GM12878 (cell line): ENCODE data around the gene UCN2. TPM values are rescaled to one million over a fixed set of nuclear protein-coding genes. Genes with fewer than 3 reads are reported as not detected.

ENCODE experiments used
- ATAC-seq: fragments of 200-7000 bp; cut with Tn5 transposase; 3 replicates; pipeline ENCODE4 v1.9.1; 2020; ENCODE audit warnings: mild to moderate bottlenecking, moderate library complexity
- BruUV-seq: library from RNA; stranded (reverse); fragments of 400-500 nt; replicated peaks from 2 replicates; lab custom pipeline; 2021; lab: Mats Ljungman, UMichigan
- CTCF ChIA-PET: fragments of 300-600 bp; sonication (Branson Sonifier 250); formaldehyde crosslinking; extraction: SDS; loops from one replicate; lab custom pipeline; 2021; ENCODE audit warnings: inconsistent platforms; lab: Yijun Ruan, JAX
- POLR2A ChIA-PET: fragments of 350-600 bp; formaldehyde crosslinking; extraction: SDS; loops from one replicate; lab custom pipeline; 2021; ENCODE audit warnings: inconsistent platforms; lab: Charles Lee
- RAD21 ChIA-PET: fragments of 300-600 bp; sonication (Branson Sonifier 250); formaldehyde crosslinking; loops from one replicate; lab custom pipeline; 2023; ENCODE audit warnings: antibody characterized with exemption; ENCODE audit not compliant: unreplicated experiment; lab: Charles Lee
- SMC1A ChIA-PET: fragments of 300-600 bp; sonication (Branson Sonifier 250); formaldehyde crosslinking; loops from one replicate; lab custom pipeline; 2023; ENCODE audit not compliant: unreplicated experiment, uncharacterized antibody; lab: Charles Lee
- DNase-seq: peaks from one replicate; pipeline ENCODE4 v3.0.0-alpha.2; 2011; ENCODE audit warnings: low read depth, low spot score
- FAIRE-seq: peaks from 3 replicates; lab custom pipeline; 2011; peaks lifted over from hg19 to GRCh38; lab: Jason Lieb, UNC
- H2AFZ ChIP-seq: 2 replicates; pipeline ENCODE4 v1.6.0; 2011; ENCODE audit warnings: low read depth, low read length, control low read depth; ENCODE audit not compliant: control insufficient read depth
- H3K27ac ChIP-seq: 2 replicates; pipeline ENCODE4 v1.5.1; 2011; ENCODE audit warnings: control low read depth; ENCODE audit not compliant: control insufficient read depth, insufficient read depth
- H3K27me3 ChIP-seq, 2 experiments: replicated peaks in 1 of 2; 2 replicates each; pipeline versions ENCODE4 v1.6.0 to v1.6.1; 2011; ENCODE audit warnings: low read length in 1 of 2; ENCODE audit not compliant: control insufficient read depth in 2 of 2, insufficient read depth in 2 of 2
- H3K36me3 ChIP-seq, 2 experiments: 2 replicates each; pipeline ENCODE4 v1.5.1; 2011; ENCODE audit warnings: low read length in 1 of 2; ENCODE audit not compliant: control insufficient read depth in 2 of 2, insufficient read depth in 2 of 2
- H3K4me1 ChIP-seq: 2 replicates; pipeline ENCODE4 v1.6.1; 2011; ENCODE audit warnings: mild to moderate bottlenecking, low read length, moderate library complexity, mixed read lengths; ENCODE audit not compliant: control insufficient read depth, insufficient read depth
- H3K4me2 ChIP-seq: 2 replicates; pipeline ENCODE4 v1.6.0; 2011; ENCODE audit warnings: control low read depth; ENCODE audit not compliant: control insufficient read depth, insufficient read depth
- H3K4me3 ChIP-seq: fragments of 200-600 bp; sonication (generic); 2 replicates; pipeline ENCODE4 v1.5.1; 2016
- H3K79me2 ChIP-seq: 2 replicates; pipeline ENCODE4 v1.6.0; 2011; ENCODE audit warnings: low read length; ENCODE audit not compliant: control insufficient read depth, insufficient read depth
- H3K9ac ChIP-seq: 2 replicates; pipeline ENCODE4 v1.8.0; 2011; ENCODE audit warnings: low read length, control low read depth, mixed read lengths; ENCODE audit not compliant: control insufficient read depth, insufficient read depth
- H3K9me3 ChIP-seq: replicated peaks from 3 replicates; pipeline ENCODE4 v1.5.1; 2011; ENCODE audit warnings: mild to moderate bottlenecking, low read length; ENCODE audit not compliant: control insufficient read depth, insufficient read depth
- H4K20me1 ChIP-seq: 2 replicates; pipeline ENCODE4 v1.6.0; 2011; ENCODE audit not compliant: control insufficient read depth, insufficient read depth
- BMI1 ChIP-seq: fragments of 450-650 bp; IDR thresholded peaks from 2 replicates; pipeline ENCODE4 v1.6.1; 2016; ENCODE audit warnings: mild to moderate bottlenecking, moderate library complexity, borderline replicate concordance
- CBX3 ChIP-seq: fragments of 200-600 bp; sonication (generic); IDR thresholded peaks from 2 replicates; pipeline ENCODE4 v1.6.1; 2016; ENCODE audit warnings: low read depth, borderline replicate concordance
- CREB1 ChIP-seq: IDR thresholded peaks from 2 replicates; pipeline ENCODE4 v1.6.1; 2012; ENCODE audit warnings: low read depth, mild to moderate bottlenecking, inconsistent platforms
- MYC ChIP-seq: IDR thresholded peaks from 2 replicates; pipeline ENCODE4 v1.6.1; 2011; ENCODE audit warnings: mild to moderate bottlenecking, low read length, moderate library complexity, inconsistent platforms; ENCODE audit not compliant: insufficient read depth, insufficient replicate concordance, insufficient read length, severe bottlenecking
- PKNOX1 ChIP-seq: fragments of 450-650 bp; IDR thresholded peaks from 2 replicates; pipeline ENCODE4 v1.6.1; 2016; ENCODE audit warnings: mild to moderate bottlenecking
- RB1 ChIP-seq: fragments of 450-650 bp; formaldehyde crosslinking; IDR thresholded peaks from 2 replicates; pipeline ENCODE4 v1.6.1; 2017; ENCODE audit warnings: mild to moderate bottlenecking, borderline replicate concordance
- SIX5 ChIP-seq: IDR thresholded peaks from 2 replicates; pipeline ENCODE4 v1.6.1; 2011; ENCODE audit warnings: mild to moderate bottlenecking, low read depth, low read length, moderate library complexity; ENCODE audit not compliant: severe bottlenecking
- STAT3 ChIP-seq: IDR thresholded peaks from 2 replicates; pipeline ENCODE4 v1.6.1; 2011; ENCODE audit warnings: low read depth, low read length, improper control_type of control experiment
- SUPT20H ChIP-seq: IDR thresholded peaks from 2 replicates; pipeline ENCODE4 v1.6.1; 2011; ENCODE audit warnings: low read depth, mild to moderate bottlenecking, low read length, moderate library complexity, borderline replicate concordance; ENCODE audit not compliant: control insufficient read depth
- WGBS: methylation state at CpG from one replicate; pipeline ENCODE4 v1.1.6; 2016; ENCODE audit warnings: low lambda C conversion rate; ENCODE audit not compliant: insufficient replicate concordance, insufficient coverage; ENCODE audit errors: missing lambda C conversion rate; 5-methylcytosine and 5-hydroxymethylcytosine counted together
- in situ Hi-C: fragments of 300-500 bp; cut with MboI; formaldehyde crosslinking; loops from 9 replicates; pipeline ENCODE4 v1.14.3; 2018; ENCODE audit warnings: mixed read lengths
- intact Hi-C: fragments of 100-400 bp; cut with micrococcal nuclease; formaldehyde crosslinking; loops from one replicate; pipeline ENCODE4 v1.14.2; 2022; ENCODE audit not compliant: unreplicated experiment
- polyA plus RNA-seq, 11 experiments: library from polyadenylated mRNA; depleted of rRNA in 4 of 11; unstranded in 6 of 11; stranded (reverse) in 5 of 11; fragments of >200 nt; fragmentation: Nextera tagmentation in 4 of 11; fragmentation: Illumina TruSeq in 1 of 11; extraction: Ambion mirVana in 4 of 11; extraction: Trizol in 1 of 11; gene quantifications; 1 replicate in 1 of 11; 2 replicates in 10 of 11; pipeline versions ENCODE4 v1.2.1 to v1.2.3, GENCODE V29; 2011 to 2016; ENCODE audit warnings: inconsistent platforms in 2 of 11, missing spikeins in 2 of 11, low read depth in 1 of 11
- total RNA-seq, 4 experiments: library from RNA; depleted of rRNA in 3 of 4; stranded (reverse); fragments of >200 nt in 3 of 4; fragmentation: Illumina TruSeq in 1 of 4; extraction: Trizol in 1 of 4; gene quantifications; 2 replicates each; pipeline versions ENCODE4 v1.2.1 to v1.2.3, GENCODE V29; 2013 to 2021
- TF ChIP-seq, protein P1 (sequence below): fragments of 450-650 bp; IDR thresholded peaks from 2 replicates; pipeline ENCODE4 v1.6.1; 2017; ENCODE audit warnings: borderline replicate concordance
- TF ChIP-seq, protein P2 (sequence below): IDR thresholded peaks from 2 replicates; pipeline ENCODE4 v1.6.1; 2012; ENCODE audit warnings: improper control_type of control experiment, low read depth, low read length; ENCODE audit not compliant: insufficient replicate concordance

Gene UCN2
- total and polyA plus RNA-seq, 10 of the 15 experiments (the other 5 are each of a cell fraction or from before 2014, with no cell fraction given), result 0.05 TPM; not detected in 9

- H3K36me3 ChIP-seq, result peaks cover 28 to 40% of the 10 kb centered on the region in 2 experiments
- H3K27me3 ChIP-seq, result peaks cover 0 to 5% of the 10 kb centered on the region in 2 experiments; a peak in 1 of 4 replicates
- SMC1A ChIA-PET, result no interaction called here
- H3K4me1 ChIP-seq, result no peaks in the 10 kb centered on the region; the same call in 1 of the 2 replicates
- no peak overlapping the region for H3K4me2 ChIP-seq
- no peak for DNase-seq
- no peaks in the 10 kb centered on the region for H3K9me3 ChIP-seq
- no TSS peak for BruUV-seq
- in situ Hi-C loops, result no loop called here
- H3K27ac ChIP-seq, result no peak overlapping the region
- no peak overlapping the region for H3K4me3 ChIP-seq
- POLR2A ChIA-PET, result no interaction called here
- RAD21 ChIA-PET, result no interaction called here
- no peaks in the 10 kb centered on the region for H3K79me2 ChIP-seq
- CTCF ChIA-PET, result no interaction called here
- intact Hi-C loops, result no loop called here
- 96% methylated on average over 11 of the region's 11 CpGs for WGBS
- TF ChIP-seq RB1 (no peak), CBX3 (no peak), PKNOX1 (no peak), SIX5 (no peak), STAT3 (no peak), MYC (no peak), CREB1 (no peak), BMI1 (no peak), SUPT20H (no peak)
- TF ChIP-seq, protein P1, sequence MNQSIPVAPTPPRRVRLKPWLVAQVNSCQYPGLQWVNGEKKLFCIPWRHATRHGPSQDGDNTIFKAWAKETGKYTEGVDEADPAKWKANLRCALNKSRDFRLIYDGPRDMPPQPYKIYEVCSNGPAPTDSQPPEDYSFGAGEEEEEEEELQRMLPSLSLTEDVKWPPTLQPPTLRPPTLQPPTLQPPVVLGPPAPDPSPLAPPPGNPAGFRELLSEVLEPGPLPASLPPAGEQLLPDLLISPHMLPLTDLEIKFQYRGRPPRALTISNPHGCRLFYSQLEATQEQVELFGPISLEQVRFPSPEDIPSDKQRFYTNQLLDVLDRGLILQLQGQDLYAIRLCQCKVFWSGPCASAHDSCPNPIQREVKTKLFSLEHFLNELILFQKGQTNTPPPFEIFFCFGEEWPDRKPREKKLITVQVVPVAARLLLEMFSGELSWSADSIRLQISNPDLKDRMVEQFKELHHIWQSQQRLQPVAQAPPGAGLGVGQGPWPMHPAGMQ, result no peak
- TF ChIP-seq, protein P2, sequence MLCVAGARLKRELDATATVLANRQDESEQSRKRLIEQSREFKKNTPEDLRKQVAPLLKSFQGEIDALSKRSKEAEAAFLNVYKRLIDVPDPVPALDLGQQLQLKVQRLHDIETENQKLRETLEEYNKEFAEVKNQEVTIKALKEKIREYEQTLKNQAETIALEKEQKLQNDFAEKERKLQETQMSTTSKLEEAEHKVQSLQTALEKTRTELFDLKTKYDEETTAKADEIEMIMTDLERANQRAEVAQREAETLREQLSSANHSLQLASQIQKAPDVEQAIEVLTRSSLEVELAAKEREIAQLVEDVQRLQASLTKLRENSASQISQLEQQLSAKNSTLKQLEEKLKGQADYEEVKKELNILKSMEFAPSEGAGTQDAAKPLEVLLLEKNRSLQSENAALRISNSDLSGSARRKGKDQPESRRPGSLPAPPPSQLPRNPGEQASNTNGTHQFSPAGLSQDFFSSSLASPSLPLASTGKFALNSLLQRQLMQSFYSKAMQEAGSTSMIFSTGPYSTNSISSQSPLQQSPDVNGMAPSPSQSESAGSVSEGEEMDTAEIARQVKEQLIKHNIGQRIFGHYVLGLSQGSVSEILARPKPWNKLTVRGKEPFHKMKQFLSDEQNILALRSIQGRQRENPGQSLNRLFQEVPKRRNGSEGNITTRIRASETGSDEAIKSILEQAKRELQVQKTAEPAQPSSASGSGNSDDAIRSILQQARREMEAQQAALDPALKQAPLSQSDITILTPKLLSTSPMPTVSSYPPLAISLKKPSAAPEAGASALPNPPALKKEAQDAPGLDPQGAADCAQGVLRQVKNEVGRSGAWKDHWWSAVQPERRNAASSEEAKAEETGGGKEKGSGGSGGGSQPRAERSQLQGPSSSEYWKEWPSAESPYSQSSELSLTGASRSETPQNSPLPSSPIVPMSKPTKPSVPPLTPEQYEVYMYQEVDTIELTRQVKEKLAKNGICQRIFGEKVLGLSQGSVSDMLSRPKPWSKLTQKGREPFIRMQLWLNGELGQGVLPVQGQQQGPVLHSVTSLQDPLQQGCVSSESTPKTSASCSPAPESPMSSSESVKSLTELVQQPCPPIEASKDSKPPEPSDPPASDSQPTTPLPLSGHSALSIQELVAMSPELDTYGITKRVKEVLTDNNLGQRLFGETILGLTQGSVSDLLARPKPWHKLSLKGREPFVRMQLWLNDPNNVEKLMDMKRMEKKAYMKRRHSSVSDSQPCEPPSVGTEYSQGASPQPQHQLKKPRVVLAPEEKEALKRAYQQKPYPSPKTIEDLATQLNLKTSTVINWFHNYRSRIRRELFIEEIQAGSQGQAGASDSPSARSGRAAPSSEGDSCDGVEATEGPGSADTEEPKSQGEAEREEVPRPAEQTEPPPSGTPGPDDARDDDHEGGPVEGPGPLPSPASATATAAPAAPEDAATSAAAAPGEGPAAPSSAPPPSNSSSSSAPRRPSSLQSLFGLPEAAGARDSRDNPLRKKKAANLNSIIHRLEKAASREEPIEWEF, result no peak
- FAIRE-seq, result no peak
- no peak overlapping the region for H3K9ac ChIP-seq
- ATAC-seq, result no peak
- H4K20me1 ChIP-seq, result peaks cover 2% of the 10 kb centered on the region; the same call in 1 of the 2 replicates
- H2AFZ ChIP-seq, result no peak overlapping the region
Measured at GRCh38 chr3:48599077-48599501, 35.5 kb upstream of the UCN2 start.
